ENCODE measurements around the gene BFSP2. TPM values are rescaled to one million over a fixed set of nuclear protein-coding genes. Genes with fewer than 3 reads are reported as not detected.
"Not testable (repeated sequence)": the region's sequence is repeated elsewhere in the genome, so short reads cannot be mapped to it uniquely, and the experiment has no call there.

BFSP2 gene
- total RNA-seq, 1 donor = not detected

- Histone ChIP-seq H3K9me3 (ENCODE audit: low read depth, low read length) (no peaks in the 10 kb centered on the region), H3K4me3 (ENCODE audit: low read length) (no peak overlapping the region), H3K27me3 (ENCODE audit: insufficient read depth, low read length) (no peaks in the 10 kb centered on the region), H3K4me1 (ENCODE audit: insufficient read depth, low read length) (peaks cover 29% of the 10 kb centered on the region)
These were observed 88.2 kb downstream of the BFSP2 start for GRCh38 chr3:133487920-133488540.

GRCh38 chr3:133488785-133489367, 89.0 kb downstream of the BFSP2 start:
- Histone ChIP-seq H3K27me3 (ENCODE audit: insufficient read depth, low read length) (no peaks in the 10 kb centered on the region), H3K4me1 (ENCODE audit: insufficient read depth, low read length) (peaks cover 29% of the 10 kb centered on the region), H3K9me3 (ENCODE audit: low read depth, low read length) (no peaks in the 10 kb centered on the region), H3K4me3 (ENCODE audit: low read length) (no peak overlapping the region)

GRCh38 chr3:133489466-133490085, 89.7 kb downstream of the BFSP2 start:
- no peak overlapping the region for H3K4me3 ChIP-seq (ENCODE audit: low read length)
- H3K4me1 ChIP-seq (ENCODE audit: insufficient read depth, low read length) = peaks cover 29% of the 10 kb centered on the region
- no peaks in the 10 kb centered on the region for H3K27me3 ChIP-seq (ENCODE audit: insufficient read depth, low read length)
- H3K9me3 ChIP-seq (ENCODE audit: low read depth, low read length) = no peaks in the 10 kb centered on the region

GRCh38 chr3:133490468-133491351, 90.9 kb downstream of the BFSP2 start:
- Histone ChIP-seq H3K27me3 (ENCODE audit: insufficient read depth, low read length) (no peaks in the 10 kb centered on the region), H3K4me1 (ENCODE audit: insufficient read depth, low read length) (peaks cover 29% of the 10 kb centered on the region)

GRCh38 chr3:133491481-133492059, 91.7 kb downstream of the BFSP2 start:
- no peak overlapping the region for H3K4me3 ChIP-seq (ENCODE audit: low read length)
- H3K9me3 ChIP-seq (ENCODE audit: low read depth, low read length) = no peaks in the 10 kb centered on the region
- H3K4me1 ChIP-seq (ENCODE audit: insufficient read depth, low read length) = peaks cover 29% of the 10 kb centered on the region
- no peaks in the 10 kb centered on the region for H3K27me3 ChIP-seq (ENCODE audit: insufficient read depth, low read length)

More at GRCh38 chr3:133490468-133491351, 90.9 kb downstream of the BFSP2 start:
- Histone ChIP-seq H3K9me3 (ENCODE audit: low read depth, low read length) (no peaks in the 10 kb centered on the region), H3K4me3 (ENCODE audit: low read length) (no peak overlapping the region)

- Histone ChIP-seq H3K4me1 (ENCODE audit: insufficient read depth, low read length) (peaks cover 29% of the 10 kb centered on the region), H3K27me3 (ENCODE audit: insufficient read depth, low read length) (no peaks in the 10 kb centered on the region), H3K9me3 (ENCODE audit: low read depth, low read length) (no peaks in the 10 kb centered on the region), H3K4me3 (ENCODE audit: low read length) (no peak overlapping the region)
These were observed 92.4 kb downstream of the BFSP2 start for GRCh38 chr3:133492159-133492741.

- Histone ChIP-seq H3K4me1 (ENCODE audit: insufficient read depth, low read length) (peaks cover 28% of the 10 kb centered on the region), H3K27me3 (ENCODE audit: insufficient read depth, low read length) (no peaks in the 10 kb centered on the region), H3K4me3 (ENCODE audit: low read length) (no peak overlapping the region), H3K9me3 (ENCODE audit: low read depth, low read length) (no peaks in the 10 kb centered on the region)
These were observed 94.6 kb downstream of the BFSP2 start for GRCh38 chr3:133494469-133494868.

GRCh38 chr3:133502542-133502941, 102.7 kb downstream of the BFSP2 start:
- H3K4me1 ChIP-seq (ENCODE audit: insufficient read depth, low read length) = peaks cover 16% of the 10 kb centered on the region
- H3K9me3 ChIP-seq (ENCODE audit: low read depth, low read length); H3K4me3 ChIP-seq (ENCODE audit: low read length); H3K27me3 ChIP-seq (ENCODE audit: insufficient read depth, low read length): not testable (repeated sequence)

GRCh38 chr3:133503409-133503808, 103.6 kb downstream of the BFSP2 start:
- Histone ChIP-seq H3K27me3 (ENCODE audit: insufficient read depth, low read length) (no peaks in the 10 kb centered on the region), H3K9me3 (ENCODE audit: low read depth, low read length) (no peaks in the 10 kb centered on the region), H3K4me3 (ENCODE audit: low read length) (no peak overlapping the region), H3K4me1 (ENCODE audit: insufficient read depth, low read length) (peaks cover 16% of the 10 kb centered on the region)

- Histone ChIP-seq H3K4me1 (ENCODE audit: insufficient read depth, low read length) (peaks cover 16% of the 10 kb centered on the region), H3K9me3 (ENCODE audit: low read depth, low read length) (no peaks in the 10 kb centered on the region), H3K27me3 (ENCODE audit: insufficient read depth, low read length) (no peaks in the 10 kb centered on the region), H3K4me3 (ENCODE audit: low read length) (no peak overlapping the region)
These were observed 104.9 kb downstream of the BFSP2 start for GRCh38 chr3:133504736-133505135.

GRCh38 chr3:133505813-133506212, 106.0 kb downstream of the BFSP2 start:
- H3K4me3 ChIP-seq (ENCODE audit: low read length) = no peak overlapping the region
- H3K27me3 ChIP-seq (ENCODE audit: insufficient read depth, low read length) = no peaks in the 10 kb centered on the region
- no peaks in the 10 kb centered on the region for H3K9me3 ChIP-seq (ENCODE audit: low read depth, low read length)
- peaks cover 16% of the 10 kb centered on the region for H3K4me1 ChIP-seq (ENCODE audit: insufficient read depth, low read length)

- Histone ChIP-seq H3K4me1 (ENCODE audit: insufficient read depth, low read length) (peaks cover 16% of the 10 kb centered on the region), H3K9me3 (ENCODE audit: low read depth, low read length) (no peaks in the 10 kb centered on the region), H3K4me3 (ENCODE audit: low read length) (no peak overlapping the region), H3K27me3 (ENCODE audit: insufficient read depth, low read length) (no peaks in the 10 kb centered on the region)
These were observed 106.5 kb downstream of the BFSP2 start for GRCh38 chr3:133506215-133506901.

- H3K27me3 ChIP-seq (ENCODE audit: insufficient read depth, low read length) = no peaks in the 10 kb centered on the region
These were observed 109.6 kb downstream of the BFSP2 start for GRCh38 chr3:133509488-133509887.

More at GRCh38 chr3:133509488-133509887, 109.6 kb downstream of the BFSP2 start:
- Histone ChIP-seq H3K9me3 (ENCODE audit: low read depth, low read length) (no peaks in the 10 kb centered on the region), H3K4me3 (ENCODE audit: low read length) (no peak overlapping the region), H3K4me1 (ENCODE audit: insufficient read depth, low read length) (peaks cover 16% of the 10 kb centered on the region)

All from mononuclear cell (primary cell).